SIG-M5 (cell line): Measurements from ENCODE around the gene AMMECR1L.
"Not testable (repeated sequence)": the region's sequence is repeated elsewhere in the genome, so short reads cannot be mapped to it uniquely, and the experiment has no call there.

Source experiments
- DNase-seq: peaks from one replicate; lab custom pipeline; 2025; lab: John Stamatoyannopoulos, UW

AMMECR1L gene

GRCh38 chr2:127841466-127842178 lies 44.1 kb downstream of the AMMECR1L start:
- no peak for DNase-seq

GRCh38 chr2:127840893-127841292 lies 44.9 kb downstream of the AMMECR1L start:
- no peak for DNase-seq

GRCh38 chr2:127834951-127835350 lies 50.8 kb downstream of the AMMECR1L start:
- DNase-seq = no peak

- DNase-seq = no peak
These were observed 55.9 kb downstream of the AMMECR1L start for GRCh38 chr2:127829845-127830246.

- DNase-seq = not testable (repeated sequence)
These were observed 59.0 kb downstream of the AMMECR1L start for GRCh38 chr2:127826708-127827107.

- DNase-seq = no peak
These were observed 59.7 kb downstream of the AMMECR1L start for GRCh38 chr2:127826047-127826446.

- no peak for DNase-seq
These were observed 65.6 kb downstream of the AMMECR1L start for GRCh38 chr2:127820080-127820668.

- DNase-seq = no peak
These were observed 66.8 kb downstream of the AMMECR1L start for GRCh38 chr2:127818794-127819425.

- DNase-seq = no peak
These were observed 67.5 kb downstream of the AMMECR1L start for GRCh38 chr2:127818241-127818640.

GRCh38 chr2:127814677-127815076 lies 71.1 kb downstream of the AMMECR1L start:
- DNase-seq = no peak

- DNase-seq = not testable (repeated sequence)
These were observed 73.3 kb downstream of the AMMECR1L start for GRCh38 chr2:127812441-127812840.
